Measurements from ENCODE around the gene EEFSEC. TPM values are rescaled to one million over a fixed set of nuclear protein-coding genes. Genes with fewer than 3 reads are reported as not detected.
A peak's percentile ranks its signal among the peaks of the same experiment; 100 is the strongest.

EEFSEC gene
- total and polyA plus RNA-seq, 10 donors, result 8.5 to 19.2 (median 14.2) TPM

DNA sequence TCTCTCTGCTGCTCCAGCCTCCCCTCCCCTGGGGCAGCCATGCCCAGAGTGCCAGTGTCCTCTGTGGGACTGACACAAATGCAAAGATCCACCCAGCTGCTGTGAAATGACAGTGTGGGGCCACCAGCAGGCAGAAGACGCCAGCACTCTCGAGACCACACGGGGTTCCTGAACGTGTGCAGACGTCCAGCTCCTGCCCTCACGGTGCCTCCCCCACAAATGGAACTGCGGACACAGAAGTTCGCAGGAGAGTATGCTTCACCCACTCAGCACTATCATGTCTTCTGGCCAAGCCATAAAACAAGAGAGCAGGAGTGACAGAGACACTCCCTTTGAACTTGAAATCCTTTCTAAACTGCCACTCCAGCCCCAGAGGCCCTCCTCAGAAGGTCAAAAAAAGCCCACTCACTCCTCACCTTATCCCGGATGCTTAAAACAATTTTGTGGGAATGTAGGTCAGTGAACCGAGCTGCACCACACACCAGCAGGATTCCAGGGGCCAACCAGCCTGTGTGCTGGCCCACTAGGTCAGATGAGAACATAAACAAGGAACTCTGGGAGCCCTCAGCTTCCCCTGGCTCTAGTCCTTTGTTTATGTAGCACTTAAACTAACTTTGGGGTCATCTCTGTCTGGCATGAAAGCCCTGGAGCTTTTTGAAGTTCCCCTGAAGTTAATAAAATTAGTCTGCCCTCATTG is 200.9 kb downstream of the EEFSEC start:
- intact Hi-C loops (cut with DNase I; ENCODE audit: low total_unique reads), result no loop called here
- Histone ChIP-seq H3K4me1 (peaks cover 0 to 15% (median 6%) of the 10 kb centered on the region in 6 donors), H3K36me3 (peaks cover 0 to 66% (median 7%) of the 10 kb centered on the region in 6 donors), H3K27me3 (replicated peaks in 1 of 7) (no peaks in the 10 kb centered on the region), H3K27ac (no peak overlapping the region), H3K4me3 (no peak overlapping the region), H3K9me3 (no peaks in the 10 kb centered on the region)
- DNase-seq, result peak; percentile 68
- no peak for TF ChIP-seq POLR2A (IDR thresholded peaks at IDR 0.05)
- TF ChIP-seq, protein P1, sequence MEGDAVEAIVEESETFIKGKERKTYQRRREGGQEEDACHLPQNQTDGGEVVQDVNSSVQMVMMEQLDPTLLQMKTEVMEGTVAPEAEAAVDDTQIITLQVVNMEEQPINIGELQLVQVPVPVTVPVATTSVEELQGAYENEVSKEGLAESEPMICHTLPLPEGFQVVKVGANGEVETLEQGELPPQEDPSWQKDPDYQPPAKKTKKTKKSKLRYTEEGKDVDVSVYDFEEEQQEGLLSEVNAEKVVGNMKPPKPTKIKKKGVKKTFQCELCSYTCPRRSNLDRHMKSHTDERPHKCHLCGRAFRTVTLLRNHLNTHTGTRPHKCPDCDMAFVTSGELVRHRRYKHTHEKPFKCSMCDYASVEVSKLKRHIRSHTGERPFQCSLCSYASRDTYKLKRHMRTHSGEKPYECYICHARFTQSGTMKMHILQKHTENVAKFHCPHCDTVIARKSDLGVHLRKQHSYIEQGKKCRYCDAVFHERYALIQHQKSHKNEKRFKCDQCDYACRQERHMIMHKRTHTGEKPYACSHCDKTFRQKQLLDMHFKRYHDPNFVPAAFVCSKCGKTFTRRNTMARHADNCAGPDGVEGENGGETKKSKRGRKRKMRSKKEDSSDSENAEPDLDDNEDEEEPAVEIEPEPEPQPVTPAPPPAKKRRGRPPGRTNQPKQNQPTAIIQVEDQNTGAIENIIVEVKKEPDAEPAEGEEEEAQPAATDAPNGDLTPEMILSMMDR (IDR thresholded peaks at IDR 0.05 in 8 of 11, conservative IDR thresholded peaks at IDR 0.05 in 3 of 11), result no peak
- no peak for TF ChIP-seq POLR2AphosphoS5 (IDR thresholded peaks at IDR 0.05)
- 78 to 91% (median 84%) methylated on average over 10 of the region's 10 CpGs for WGBS, 5 donors

DNA sequence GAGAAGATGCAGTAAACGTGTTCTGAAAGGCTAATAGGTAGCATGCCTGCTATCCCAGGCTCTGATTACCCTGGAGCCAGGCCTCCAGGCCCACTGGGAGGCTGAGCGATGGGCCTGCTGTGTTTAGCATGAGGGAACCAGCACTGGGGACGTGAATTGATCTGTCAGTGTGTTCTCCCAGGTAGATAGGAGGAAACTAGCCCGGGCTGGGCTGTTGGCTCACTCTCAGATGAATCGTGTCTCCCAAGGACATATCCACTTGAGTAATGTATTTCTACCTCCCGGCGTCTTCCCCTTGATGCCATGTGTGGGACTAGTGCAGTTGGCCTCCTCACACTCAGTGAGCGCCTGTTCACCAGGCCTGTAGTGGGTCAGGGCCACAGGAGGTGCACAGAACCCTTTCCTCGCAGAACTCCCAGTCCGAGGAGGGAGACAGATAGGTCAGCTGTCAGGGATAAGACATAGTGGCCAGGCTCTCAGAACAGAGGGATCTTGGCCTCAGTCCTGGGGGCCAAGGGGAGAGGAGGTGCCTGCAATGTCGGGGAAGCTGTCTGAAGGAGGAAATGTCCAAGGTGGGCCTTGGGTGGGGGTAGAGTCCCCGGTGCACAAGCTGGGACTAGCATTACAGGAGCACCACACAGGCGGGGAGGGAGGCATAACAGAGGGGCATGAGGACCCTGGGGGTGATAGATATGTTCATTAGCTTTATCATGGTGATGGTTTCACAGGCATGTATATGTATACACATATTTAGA is 201.7 kb downstream of the EEFSEC start:
- H3K27ac ChIP-seq, result no peak overlapping the region
- H3K9me3 ChIP-seq, result no peaks in the 10 kb centered on the region
- WGBS, 5 donors, result 78 to 87% (median 83%) methylated on average over 13 of the region's 13 CpGs
- TF ChIP-seq POLR2AphosphoS5 (IDR thresholded peaks at IDR 0.05), result no peak
- TF ChIP-seq, protein P1 (IDR thresholded peaks at IDR 0.05 in 8 of 11, conservative IDR thresholded peaks at IDR 0.05 in 3 of 11), result no peak
- no peak for TF ChIP-seq POLR2A (IDR thresholded peaks at IDR 0.05)
- no peak overlapping the region for H3K4me3 ChIP-seq
- H3K4me1 ChIP-seq, result peaks cover 0 to 12% (median 2%) of the 10 kb centered on the region in 6 donors
- intact Hi-C loops (cut with DNase I; ENCODE audit: low total_unique reads), result no loop called here
- no peaks in the 10 kb centered on the region for H3K27me3 ChIP-seq (replicated peaks in 1 of 7)
- H3K36me3 ChIP-seq, result peaks cover 0 to 66% (median 7%) of the 10 kb centered on the region in 6 donors
- peak; percentile 45 for DNase-seq

DNA sequence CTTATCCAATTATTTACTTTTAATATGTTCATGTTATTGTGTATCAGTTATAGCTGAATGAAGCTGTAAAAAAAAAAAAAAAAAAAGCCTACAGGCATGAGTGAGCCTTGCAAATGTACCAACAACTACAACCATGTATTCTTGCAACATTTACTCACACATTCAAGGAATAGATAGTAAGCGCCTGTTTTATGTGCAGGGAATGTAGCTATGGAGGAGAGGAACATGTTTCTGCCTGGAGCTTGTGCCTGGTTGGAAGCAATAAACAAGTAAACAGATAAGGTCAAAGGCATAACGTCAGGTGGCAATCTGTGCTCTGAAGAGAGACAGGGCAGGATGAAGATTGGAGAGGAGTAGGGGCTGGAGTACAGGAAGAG is 202.2 kb downstream of the EEFSEC start:
- no peak overlapping the region for H3K27ac ChIP-seq
- WGBS, 5 donors, result 84 to 95% (median 91%) methylated on average over 2 of the region's 2 CpGs
- peaks cover 0 to 12% (median 2%) of the 10 kb centered on the region in 6 donors for H3K4me1 ChIP-seq
- TF ChIP-seq, protein P1 (IDR thresholded peaks at IDR 0.05 in 8 of 11, conservative IDR thresholded peaks at IDR 0.05 in 3 of 11), result no peak
- TF ChIP-seq POLR2AphosphoS5 (IDR thresholded peaks at IDR 0.05) (no peak), POLR2A (IDR thresholded peaks at IDR 0.05) (no peak)
- H3K4me3 ChIP-seq, result no peak overlapping the region
- peaks cover 0 to 61% (median 7%) of the 10 kb centered on the region in 6 donors for H3K36me3 ChIP-seq
- no peaks in the 10 kb centered on the region for H3K27me3 ChIP-seq (replicated peaks in 1 of 7)
- no peak for DNase-seq
- intact Hi-C loops (cut with DNase I; ENCODE audit: low total_unique reads), result no loop called here
- H3K9me3 ChIP-seq, result no peaks in the 10 kb centered on the region

DNA sequence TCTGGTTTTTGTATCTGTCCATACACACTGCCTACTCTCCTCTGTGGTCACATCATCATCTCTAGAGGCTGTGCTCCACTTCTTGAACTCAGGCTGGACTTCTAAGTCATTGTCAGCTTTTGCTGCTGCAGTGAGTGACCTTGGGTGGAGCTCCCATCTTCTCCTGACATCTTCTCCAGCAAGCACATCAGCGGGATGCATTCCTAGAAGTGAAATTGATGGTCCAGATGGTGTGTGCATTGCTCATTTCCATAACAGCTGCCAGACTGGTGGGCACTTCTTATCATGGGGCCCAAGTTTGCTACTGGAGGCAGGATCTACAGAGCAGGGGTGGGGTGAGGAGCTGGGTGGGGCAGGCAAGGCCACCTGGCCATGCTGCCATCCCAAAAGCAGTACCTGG is 203.5 kb downstream of the EEFSEC start:
- H3K27me3 ChIP-seq (replicated peaks in 1 of 7), result no peaks in the 10 kb centered on the region
- DNase-seq, result no peak
- no peak overlapping the region for H3K27ac ChIP-seq
- peaks cover 0 to 54% (median 7%) of the 10 kb centered on the region in 6 donors for H3K36me3 ChIP-seq
- H3K9me3 ChIP-seq, result no peaks in the 10 kb centered on the region
- intact Hi-C loops (cut with DNase I; ENCODE audit: low total_unique reads), result no loop called here
- H3K4me1 ChIP-seq, result peaks cover 0 to 12% (median 2%) of the 10 kb centered on the region in 6 donors
- no peak overlapping the region for H3K4me3 ChIP-seq
- WGBS, 5 donors, result 79 to 94% (median 93%) methylated on average over 1 of the region's 1 CpG
- TF ChIP-seq POLR2A (IDR thresholded peaks at IDR 0.05) (no peak), POLR2AphosphoS5 (IDR thresholded peaks at IDR 0.05) (no peak)
- TF ChIP-seq, protein P1 (IDR thresholded peaks at IDR 0.05 in 8 of 11, conservative IDR thresholded peaks at IDR 0.05 in 3 of 11), result no peak
